ENCODE data around the gene KCNQ1OT1. TPM values are rescaled to one million over a fixed set of nuclear protein-coding genes. Genes with fewer than 3 reads are reported as not detected.

Gene KCNQ1OT1
- total RNA-seq, 2 donors from 2014 or later: 0.77 to 1.5 TPM

DNA sequence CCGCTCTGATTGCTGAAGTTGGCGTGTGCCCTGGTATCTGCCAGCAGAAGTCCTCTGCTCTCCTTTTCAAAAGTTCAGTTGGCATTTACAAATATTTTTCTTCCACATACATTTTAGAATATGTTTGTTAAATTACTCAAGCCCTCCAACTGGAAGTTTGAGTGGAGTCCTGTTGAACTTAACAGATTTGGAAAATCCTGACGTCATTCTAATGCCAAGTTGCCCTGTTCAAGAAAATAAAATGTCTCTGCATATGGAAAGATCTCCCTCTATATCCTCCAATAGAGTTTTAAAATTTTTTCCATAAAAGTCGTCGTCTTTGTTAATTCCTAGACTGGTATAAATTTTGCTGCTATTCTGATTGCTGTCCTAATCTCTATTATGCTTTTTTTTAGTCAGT lies 3.3 kb downstream of the KCNQ1OT1 start:
- H3K4me1 ChIP-seq: peaks cover 6% of the 10 kb centered on the region
- no peaks in the 10 kb centered on the region for H3K36me3 ChIP-seq
- TF ChIP-seq, protein P1, sequence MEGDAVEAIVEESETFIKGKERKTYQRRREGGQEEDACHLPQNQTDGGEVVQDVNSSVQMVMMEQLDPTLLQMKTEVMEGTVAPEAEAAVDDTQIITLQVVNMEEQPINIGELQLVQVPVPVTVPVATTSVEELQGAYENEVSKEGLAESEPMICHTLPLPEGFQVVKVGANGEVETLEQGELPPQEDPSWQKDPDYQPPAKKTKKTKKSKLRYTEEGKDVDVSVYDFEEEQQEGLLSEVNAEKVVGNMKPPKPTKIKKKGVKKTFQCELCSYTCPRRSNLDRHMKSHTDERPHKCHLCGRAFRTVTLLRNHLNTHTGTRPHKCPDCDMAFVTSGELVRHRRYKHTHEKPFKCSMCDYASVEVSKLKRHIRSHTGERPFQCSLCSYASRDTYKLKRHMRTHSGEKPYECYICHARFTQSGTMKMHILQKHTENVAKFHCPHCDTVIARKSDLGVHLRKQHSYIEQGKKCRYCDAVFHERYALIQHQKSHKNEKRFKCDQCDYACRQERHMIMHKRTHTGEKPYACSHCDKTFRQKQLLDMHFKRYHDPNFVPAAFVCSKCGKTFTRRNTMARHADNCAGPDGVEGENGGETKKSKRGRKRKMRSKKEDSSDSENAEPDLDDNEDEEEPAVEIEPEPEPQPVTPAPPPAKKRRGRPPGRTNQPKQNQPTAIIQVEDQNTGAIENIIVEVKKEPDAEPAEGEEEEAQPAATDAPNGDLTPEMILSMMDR (IDR thresholded peaks at IDR 0.05): no peak
- no peak overlapping the region for H3K27ac ChIP-seq
- no peak overlapping the region for H3K4me3 ChIP-seq
- intact Hi-C loops (cut with DNase I): no loop called here
- DNase-seq: no peak
- H3K27me3 ChIP-seq: no peaks in the 10 kb centered on the region
- H3K9ac ChIP-seq (ENCODE audit: low read depth in 2 of 2, low read length in 2 of 2): no peak overlapping the region
- H3K9me3 ChIP-seq: no peaks in the 10 kb centered on the region

DNA sequence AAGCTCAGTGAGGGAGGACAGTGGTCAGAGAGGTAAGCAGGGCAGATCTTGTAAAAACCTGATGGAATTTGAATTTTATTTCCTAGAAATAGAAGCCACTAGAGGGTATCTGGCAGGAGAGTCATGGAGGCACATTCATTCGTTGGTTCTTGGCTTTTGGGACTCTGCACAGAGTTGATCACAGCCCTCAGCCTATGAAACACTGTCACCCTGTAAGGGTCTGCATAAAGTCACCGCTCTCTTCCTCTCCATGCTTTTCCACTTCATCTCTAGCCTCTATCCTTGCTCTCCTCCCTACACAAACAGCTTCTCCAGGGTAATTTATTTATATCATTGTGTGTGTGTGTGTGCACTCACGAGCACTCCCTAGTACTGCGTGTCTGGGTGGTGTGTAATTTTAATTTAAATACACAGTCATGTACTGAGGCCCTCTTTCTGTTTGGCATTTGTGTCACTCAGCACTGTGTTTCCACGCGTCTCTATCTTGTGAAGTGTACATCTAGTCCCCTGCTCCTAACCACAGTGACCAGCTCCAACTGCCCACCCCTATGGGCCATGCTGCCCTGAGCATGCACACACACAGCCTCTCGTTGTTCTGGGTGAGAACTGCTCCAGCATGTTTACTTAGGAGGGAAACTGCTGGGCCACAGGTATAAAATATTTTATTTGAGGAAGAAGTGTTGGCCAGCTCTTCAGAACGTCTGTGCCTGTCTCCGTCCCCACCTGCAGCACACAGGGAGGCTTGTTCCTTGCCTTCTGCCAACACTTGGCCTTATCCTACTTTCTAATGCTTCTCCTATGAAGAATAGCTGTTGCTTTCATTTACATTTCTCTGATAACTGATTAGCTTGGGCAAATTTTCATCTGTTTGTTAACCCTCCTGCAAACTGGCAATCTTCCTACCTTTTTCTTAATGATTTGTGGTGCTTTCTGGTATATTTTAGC lies 4.5 kb downstream of the KCNQ1OT1 start:
- H3K9ac ChIP-seq (ENCODE audit: low read depth in 2 of 2, low read length in 2 of 2): no peak overlapping the region
- no peak overlapping the region for H3K27ac ChIP-seq
- intact Hi-C loops (cut with DNase I): no loop called here
- no peaks in the 10 kb centered on the region for H3K9me3 ChIP-seq
- no peaks in the 10 kb centered on the region for H3K27me3 ChIP-seq
- peaks cover 6% of the 10 kb centered on the region for H3K4me1 ChIP-seq
- H3K4me3 ChIP-seq: no peak overlapping the region
- H3K36me3 ChIP-seq: no peaks in the 10 kb centered on the region
- no peak for DNase-seq
- TF ChIP-seq, protein P1 (IDR thresholded peaks at IDR 0.05): no peak

DNA sequence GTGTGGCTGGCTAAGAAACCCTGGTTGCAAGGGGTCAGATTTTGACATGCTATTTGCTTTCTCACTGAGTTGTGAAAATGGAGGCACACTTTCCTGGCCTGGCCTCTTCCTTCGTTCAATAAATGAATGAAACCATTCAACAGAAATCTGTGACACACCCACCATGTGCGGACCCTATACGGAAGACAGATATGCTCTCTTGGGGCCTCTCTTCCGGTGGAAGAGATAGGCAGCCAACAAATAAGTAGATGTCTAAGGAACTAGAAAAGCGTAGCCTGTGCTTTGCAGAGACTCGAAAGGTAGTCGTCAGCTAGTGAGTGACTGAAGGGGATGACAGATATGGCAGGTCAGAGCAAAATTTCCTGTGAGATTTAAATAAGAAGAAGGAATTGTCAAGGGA lies 5.3 kb downstream of the KCNQ1OT1 start:
- no peaks in the 10 kb centered on the region for H3K27me3 ChIP-seq
- H3K9me3 ChIP-seq: no peaks in the 10 kb centered on the region
- no peaks in the 10 kb centered on the region for H3K36me3 ChIP-seq
- peaks cover 6% of the 10 kb centered on the region for H3K4me1 ChIP-seq
- H3K9ac ChIP-seq (ENCODE audit: low read depth in 2 of 2, low read length in 2 of 2): no peak overlapping the region
- no peak overlapping the region for H3K4me3 ChIP-seq
- TF ChIP-seq, protein P1 (IDR thresholded peaks at IDR 0.05): no peak
- intact Hi-C loops (cut with DNase I): no loop called here
- no peak for DNase-seq
- no peak overlapping the region for H3K27ac ChIP-seq

DNA sequence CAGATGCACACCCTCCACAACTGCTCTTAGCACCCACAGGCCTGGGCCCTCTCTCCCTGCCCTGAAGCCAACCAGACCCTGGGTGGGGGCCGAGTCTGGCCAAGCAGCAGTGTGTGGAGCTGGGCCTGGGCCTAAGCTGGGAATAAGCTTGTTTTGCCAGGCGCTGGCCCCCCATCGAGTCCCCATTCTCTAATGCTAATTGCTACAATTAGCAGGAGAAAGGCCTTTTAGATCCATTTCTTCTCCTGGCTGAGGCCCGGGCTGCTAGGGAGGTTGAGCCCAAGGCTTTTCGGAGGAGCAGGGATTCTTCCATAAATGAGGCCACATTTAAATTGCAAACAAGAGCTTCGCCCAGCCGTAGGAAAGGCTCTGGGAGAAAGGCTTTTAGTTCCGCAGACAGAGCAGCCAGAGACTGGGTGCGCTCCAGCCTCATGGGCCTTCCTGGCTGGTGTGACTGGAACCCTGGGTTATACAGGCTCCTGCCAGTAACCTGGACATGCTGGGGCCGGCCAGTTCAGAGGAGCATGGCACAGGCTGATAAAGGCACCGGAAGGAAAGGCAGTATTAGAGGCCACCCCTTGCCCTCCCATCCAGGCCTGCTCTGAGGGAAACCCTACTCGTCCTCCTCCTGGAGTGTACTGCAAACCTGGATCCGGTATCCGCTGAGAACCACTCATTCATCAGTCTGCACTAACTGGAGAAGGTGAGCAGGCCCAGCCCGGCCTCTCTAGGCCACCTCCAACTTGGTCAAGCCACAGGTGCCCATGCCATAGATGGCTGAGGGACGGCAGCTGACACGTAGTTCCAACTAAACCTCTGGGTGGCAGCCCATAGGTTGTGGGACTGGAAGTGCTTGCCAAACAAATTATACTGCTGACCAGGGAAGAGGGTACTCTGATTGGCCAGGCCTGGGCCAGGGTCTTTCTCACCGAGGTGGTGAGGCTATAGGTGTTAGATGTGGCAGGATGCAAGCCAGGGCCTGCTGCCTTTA lies 6.2 kb downstream of the KCNQ1OT1 start:
- no peaks in the 10 kb centered on the region for H3K27me3 ChIP-seq
- no peak overlapping the region for H3K9ac ChIP-seq (ENCODE audit: low read depth in 2 of 2, low read length in 2 of 2)
- no peak overlapping the region for H3K4me3 ChIP-seq
- no peaks in the 10 kb centered on the region for H3K9me3 ChIP-seq
- no peak for DNase-seq
- peaks cover 6% of the 10 kb centered on the region for H3K4me1 ChIP-seq
- intact Hi-C loops (cut with DNase I): no loop called here
- TF ChIP-seq, protein P1 (IDR thresholded peaks at IDR 0.05): no peak
- no peak overlapping the region for H3K27ac ChIP-seq
- H3K36me3 ChIP-seq: no peaks in the 10 kb centered on the region

Measured in colonic mucosa (tissue), 4 donors.